PFSK-1 (cell line): Measurements from ENCODE around the gene MORC3.

Source experiments
- FOXP2 ChIP-seq: optimal IDR thresholded peaks from 2 replicates; pipeline ENCODE3; 2011; ENCODE audit warnings: borderline replicate concordance, control low read depth, inconsistent platforms; ENCODE audit not compliant: insufficient read depth; ENCODE audit errors: extremely low read length, extremely low read depth
- POLR2AphosphoS5 ChIP-seq: IDR thresholded peaks from 2 replicates; pipeline ENCODE4 v1.6.1; 2012; ENCODE audit warnings: low read depth, mild to moderate bottlenecking, control low read depth, low read length, moderate library complexity
- REST ChIP-seq, 2 experiments: IDR thresholded peaks; 2 replicates each; pipeline versions ENCODE4 v1.6.1 to v1.8.0; 2011 to 2012; ENCODE audit warnings: low read depth in 2 of 2, low read length in 2 of 2, control low read depth in 1 of 2, inconsistent platforms in 1 of 2, mild to moderate bottlenecking in 1 of 2, moderate library complexity in 1 of 2; ENCODE audit not compliant: insufficient read depth in 1 of 2
- SIN3A ChIP-seq: IDR thresholded peaks from 2 replicates; pipeline ENCODE4 v1.6.1; 2012; ENCODE audit warnings: mild to moderate bottlenecking, low read length, moderate library complexity, borderline replicate concordance; ENCODE audit not compliant: insufficient read depth
- TAF1 ChIP-seq: IDR thresholded peaks from 2 replicates; pipeline ENCODE4 v1.6.1; 2012; ENCODE audit warnings: low read length, control low read depth, borderline replicate concordance; ENCODE audit not compliant: insufficient read depth

MORC3 gene

DNA sequence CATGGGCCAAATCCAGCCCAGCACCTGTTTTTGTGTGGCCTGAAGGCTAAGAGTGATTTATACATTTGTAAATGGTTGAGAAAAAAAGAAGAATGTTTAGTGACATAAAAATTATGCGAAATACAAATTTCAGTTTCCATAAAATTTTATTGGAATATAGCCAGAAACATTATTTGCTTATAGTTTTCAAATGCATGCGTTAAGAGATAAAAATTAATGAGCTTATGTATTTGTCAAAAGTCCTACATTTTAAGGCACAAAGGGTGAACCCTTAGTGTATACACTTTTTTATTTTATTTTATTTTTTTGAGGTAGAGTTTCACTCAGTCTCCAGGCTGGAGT lies 2.1 kb downstream of the MORC3 start:
- no peak for TF ChIP-seq POLR2AphosphoS5
- no peak for TF ChIP-seq SIN3A
- TF ChIP-seq TAF1 = no peak
- no peak for TF ChIP-seq REST (IDR thresholded peaks at IDR 0.05; ENCODE audit: insufficient read depth in 1 of 2, low read depth in 2 of 2, low read length in 2 of 2)
- no peak for TF ChIP-seq FOXP2

DNA sequence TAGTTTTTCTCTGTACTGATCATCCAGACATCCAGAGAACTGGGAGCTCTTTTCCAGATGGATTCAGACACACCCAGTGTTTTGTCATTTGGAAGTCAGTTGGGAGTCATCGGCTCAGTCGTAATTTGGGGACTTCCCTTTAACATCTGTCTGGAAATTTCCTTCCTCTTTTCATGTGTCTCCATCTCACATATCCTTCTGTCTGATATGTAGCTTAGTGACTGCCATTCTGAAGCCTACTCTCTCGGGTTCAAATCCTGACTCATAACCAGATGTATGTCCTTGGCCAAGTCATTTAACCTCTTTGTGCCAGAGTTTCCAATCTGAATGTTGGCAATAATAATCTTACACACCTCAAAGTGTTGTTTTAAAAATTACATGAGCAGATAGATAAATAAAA lies 3.0 kb downstream of the MORC3 start:
- no peak for TF ChIP-seq SIN3A
- no peak for TF ChIP-seq FOXP2
- no peak for TF ChIP-seq REST (IDR thresholded peaks at IDR 0.05; ENCODE audit: insufficient read depth in 1 of 2, low read depth in 2 of 2, low read length in 2 of 2)
- TF ChIP-seq POLR2AphosphoS5 = no peak
- TF ChIP-seq TAF1 = no peak

- no peak for TF ChIP-seq REST (IDR thresholded peaks at IDR 0.05; ENCODE audit: insufficient read depth in 1 of 2, low read depth in 2 of 2, low read length in 2 of 2)
- no peak for TF ChIP-seq SIN3A
- no peak for TF ChIP-seq TAF1
- no peak for TF ChIP-seq POLR2AphosphoS5
- TF ChIP-seq FOXP2 = no peak
Observed at GRCh38 chr21:36325373-36326010, 5.5 kb downstream of the MORC3 start.

DNA sequence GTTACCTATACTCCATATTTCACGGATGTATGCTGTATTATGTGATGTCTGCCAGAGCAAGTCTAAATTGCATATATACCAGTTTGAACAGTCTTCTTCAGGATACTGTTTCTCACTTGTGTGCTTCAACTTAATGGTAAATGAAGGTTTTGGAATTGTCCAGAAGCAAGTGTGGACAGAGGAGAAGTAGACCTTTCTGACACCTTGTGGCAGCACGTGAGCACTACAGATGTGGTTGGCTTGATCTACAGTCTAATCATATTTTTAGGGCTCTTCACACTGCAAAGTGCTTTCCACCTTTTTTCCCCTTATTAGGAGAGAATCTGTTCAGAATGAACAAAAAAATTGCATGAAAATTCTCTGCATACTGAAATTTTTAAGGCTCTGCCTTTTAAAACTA lies 10.9 kb downstream of the MORC3 start:
- no peak for TF ChIP-seq POLR2AphosphoS5
- TF ChIP-seq REST (IDR thresholded peaks at IDR 0.05; ENCODE audit: insufficient read depth in 1 of 2, low read depth in 2 of 2, low read length in 2 of 2) = no peak

GRCh38 chr21:36337099-36337509 lies 17.1 kb downstream of the MORC3 start:
- TF ChIP-seq FOXP2 (no peak), POLR2AphosphoS5 (no peak), TAF1 (no peak), REST (IDR thresholded peaks at IDR 0.05; ENCODE audit: insufficient read depth in 1 of 2, low read depth in 2 of 2, low read length in 2 of 2) (no peak), SIN3A (no peak)
